DOHH2 (cell line): ENCODE measurements around the gene COL8A1.

Experiments
- H3F3A ChIP-seq: fragments of 200-600 bp; sonication (generic), shearing (Covaris generic); 2 replicates; pipeline ENCODE4 v1.6.0; 2016; ENCODE audit warnings: antibody characterized with exemption, mild to moderate bottlenecking; ENCODE audit not compliant: control insufficient read depth, insufficient read depth
- H3K27ac ChIP-seq: fragments of 200-600 bp; sonication (generic); 2 replicates; pipeline ENCODE4 v1.5.1; 2014; ENCODE audit warnings: low read depth, mild to moderate bottlenecking, low read length, moderate library complexity
- H3K27me3 ChIP-seq: fragments of 200-600 bp; sonication (generic); 2 replicates; pipeline ENCODE4 v1.6.1; 2014; ENCODE audit warnings: mild to moderate bottlenecking, low read length, mixed read lengths; ENCODE audit not compliant: control insufficient read depth
- H3K36me3 ChIP-seq: fragments of 200-600 bp; sonication (generic); 2 replicates; pipeline ENCODE4 v1.6.1; 2014; ENCODE audit warnings: mild to moderate bottlenecking, low read length, moderate library complexity, mixed read lengths; ENCODE audit not compliant: control insufficient read depth
- H3K4me1 ChIP-seq: fragments of 200-600 bp; sonication (generic); 2 replicates; pipeline ENCODE4 v1.6.1; 2014; ENCODE audit warnings: mild to moderate bottlenecking, low read length, mixed read lengths; ENCODE audit not compliant: control insufficient read depth
- H3K4me2 ChIP-seq: fragments of 200-600 bp; sonication (generic); 2 replicates; pipeline ENCODE4 v1.6.0; 2014; ENCODE audit warnings: mild to moderate bottlenecking, low read length, moderate library complexity
- H3K4me3 ChIP-seq: fragments of 200-600 bp; sonication (generic); 2 replicates; pipeline ENCODE4 v1.5.1; 2014; ENCODE audit warnings: mild to moderate bottlenecking, low read length, mixed read lengths
- H3K79me2 ChIP-seq: fragments of 200-600 bp; sonication (generic); 2 replicates; pipeline ENCODE4 v1.6.1; 2014; ENCODE audit warnings: mild to moderate bottlenecking, low read length, mixed read lengths; ENCODE audit not compliant: control insufficient read depth
- H3K9me2 ChIP-seq: fragments of 200-600 bp; sonication (generic); replicated peaks from 2 replicates; pipeline ENCODE4 v1.6.1; 2014; ENCODE audit warnings: mild to moderate bottlenecking, low read length, mixed read lengths; ENCODE audit not compliant: control insufficient read depth
- H3K9me3 ChIP-seq: fragments of 200-600 bp; sonication (generic); 2 replicates; pipeline ENCODE4 v1.6.1; 2014; ENCODE audit warnings: antibody characterized with exemption, low read length, mixed read lengths; ENCODE audit not compliant: control insufficient read depth, insufficient read depth
- H4K20me1 ChIP-seq: fragments of 200-600 bp; sonication (generic); 2 replicates; pipeline ENCODE4 v1.6.0; 2014; ENCODE audit warnings: low read depth, mild to moderate bottlenecking, antibody characterized with exemption, low read length, moderate library complexity; ENCODE audit not compliant: control insufficient read depth, insufficient read depth
- CTCF ChIP-seq: fragments of 200-600 bp; sonication (generic); IDR thresholded peaks from one replicate; pipeline ENCODE4 v1.5.1; 2014; ENCODE audit warnings: antibody characterized with exemption, mild to moderate bottlenecking, low read depth, low read length; ENCODE audit not compliant: poor library complexity, severe bottlenecking
- EZH2phosphoT487 ChIP-seq: fragments of 200-600 bp; sonication (generic); IDR thresholded peaks from 2 replicates; pipeline ENCODE4 v1.6.1; 2017; ENCODE audit warnings: borderline replicate concordance, mild to moderate bottlenecking, antibody characterized with exemption, low read length, moderate library complexity, mixed read lengths

COL8A1 gene

GRCh38 chr3:99762901-99763300 is 124.5 kb downstream of the COL8A1 start:
- TF ChIP-seq EZH2phosphoT487 (no peak), CTCF (no peak)

GRCh38 chr3:99764377-99764776 is 126.0 kb downstream of the COL8A1 start:
- Histone ChIP-seq H3K27me3 (peaks cover 3% of the 10 kb centered on the region; the same call in 1 of the 2 replicates), H3K4me2 (no peak overlapping the region), H4K20me1 (no peaks in the 10 kb centered on the region), H3K79me2 (no peaks in the 10 kb centered on the region), H3K4me3 (no peak overlapping the region), H3K36me3 (no peaks in the 10 kb centered on the region), H3K9me2 (no peaks in the 10 kb centered on the region), H3F3A (no peaks in the 10 kb centered on the region), H3K9me3 (no peaks in the 10 kb centered on the region), H3K4me1 (no peaks in the 10 kb centered on the region), H3K27ac (no peak overlapping the region)
- no peak for TF ChIP-seq CTCF
- no peak for TF ChIP-seq EZH2phosphoT487

More at GRCh38 chr3:99762901-99763300, 124.5 kb downstream of the COL8A1 start:
- no peaks in the 10 kb centered on the region for H3K79me2 ChIP-seq
- no peak overlapping the region for H3K4me3 ChIP-seq
- peaks cover 3% of the 10 kb centered on the region; the same call in 1 of the 2 replicates for H3K27me3 ChIP-seq
- no peaks in the 10 kb centered on the region for H4K20me1 ChIP-seq
- no peaks in the 10 kb centered on the region for H3K36me3 ChIP-seq
- H3K9me2 ChIP-seq = no peaks in the 10 kb centered on the region
- H3K9me3 ChIP-seq = no peaks in the 10 kb centered on the region
- H3F3A ChIP-seq = no peaks in the 10 kb centered on the region
- no peak overlapping the region for H3K27ac ChIP-seq
- no peaks in the 10 kb centered on the region for H3K4me1 ChIP-seq
- no peak overlapping the region for H3K4me2 ChIP-seq

- Histone ChIP-seq H3K9me2 (no peaks in the 10 kb centered on the region), H3K27ac (no peak overlapping the region), H4K20me1 (no peaks in the 10 kb centered on the region), H3F3A (no peaks in the 10 kb centered on the region), H3K79me2 (no peaks in the 10 kb centered on the region), H3K27me3 (peaks cover 3% of the 10 kb centered on the region; the same call in 1 of the 2 replicates), H3K9me3 (no peaks in the 10 kb centered on the region), H3K4me1 (no peaks in the 10 kb centered on the region), H3K4me2 (no peak overlapping the region), H3K4me3 (no peak overlapping the region), H3K36me3 (no peaks in the 10 kb centered on the region)
- no peak for TF ChIP-seq EZH2phosphoT487
- no peak for TF ChIP-seq CTCF
Measured at GRCh38 chr3:99765042-99765942, 126.9 kb downstream of the COL8A1 start.
